ENCODE data around the gene TCF7L2. TPM values are rescaled to one million over a fixed set of nuclear protein-coding genes. Genes with fewer than 3 reads are reported as not detected.

TCF7L2 gene
- total RNA-seq, 4 donors from 2014 or later = 4.0 to 13.2 (median 6.4) TPM

- no peak for DNase-seq
- Histone ChIP-seq H3K4me3 (peak overlapping the region in 1 of 4 donors; percentile 21), H3K27ac (peak overlapping the region in 3 of 4 donors; percentile 26 to 53 (median 31)), H3K4me1 (peaks cover 8 to 55% (median 23%) of the 10 kb centered on the region in 3 donors), H3K27me3 (no peaks in the 10 kb centered on the region), H3K9me3 (no peaks in the 10 kb centered on the region), H3K36me3 (no peaks in the 10 kb centered on the region)
- 43 to 49% methylated on average over 9 to 11 of the region's 15 CpGs for WGBS, 2 donors
- intact Hi-C loops (cut with DNase I) = no loop called here
- no peak for TF ChIP-seq CTCF (IDR thresholded peaks at IDR 0.05)
- no peak for TF ChIP-seq POLR2A (IDR thresholded peaks at IDR 0.05)
Measured at GRCh38 chr10:113027574-113028455, 77.8 kb downstream of the TCF7L2 start.

GRCh38 chr10:113028456-113029440, 78.7 kb downstream of the TCF7L2 start:
- peak overlapping the region in 1 of 4 donors; percentile 21 for H3K4me3 ChIP-seq
- H3K36me3 ChIP-seq = no peaks in the 10 kb centered on the region
- no peak for DNase-seq
- H3K27me3 ChIP-seq = no peaks in the 10 kb centered on the region
- 63 to 69% methylated on average over 9 of the region's 9 CpGs for WGBS, 2 donors
- intact Hi-C loops (cut with DNase I) = no loop called here
- TF ChIP-seq POLR2A (IDR thresholded peaks at IDR 0.05) (no peak), CTCF (IDR thresholded peaks at IDR 0.05) (no peak)
- peak overlapping the region in 3 of 4 donors; percentile 26 to 53 (median 29) for H3K27ac ChIP-seq
- H3K4me1 ChIP-seq = peaks cover 8 to 51% (median 23%) of the 10 kb centered on the region in 3 donors
- H3K9me3 ChIP-seq = no peaks in the 10 kb centered on the region

- WGBS, 2 donors = 50 to 55% methylated on average over 1 of the region's 1 CpG
- DNase-seq = no peak
- Histone ChIP-seq H3K27ac (no peak overlapping the region), H3K27me3 (no peaks in the 10 kb centered on the region), H3K9me3 (no peaks in the 10 kb centered on the region), H3K36me3 (no peaks in the 10 kb centered on the region), H3K4me3 (no peak overlapping the region), H3K4me1 (peaks cover 8 to 54% (median 23%) of the 10 kb centered on the region in 3 donors)
- TF ChIP-seq POLR2A (IDR thresholded peaks at IDR 0.05) (no peak), CTCF (IDR thresholded peaks at IDR 0.05) (no peak)
- intact Hi-C loops (cut with DNase I) = no loop called here
Measured at GRCh38 chr10:113030453-113030852, 80.4 kb downstream of the TCF7L2 start.

- no peak overlapping the region for H3K27ac ChIP-seq
- intact Hi-C loops (cut with DNase I) = no loop called here
- DNase-seq = no peak
- H3K9me3 ChIP-seq = no peaks in the 10 kb centered on the region
- H3K36me3 ChIP-seq = no peaks in the 10 kb centered on the region
- no peaks in the 10 kb centered on the region for H3K27me3 ChIP-seq
- 76 to 80% methylated on average over 1 of the region's 1 CpG for WGBS, 2 donors
- H3K4me3 ChIP-seq = no peak overlapping the region
- H3K4me1 ChIP-seq = peaks cover 8 to 52% (median 23%) of the 10 kb centered on the region in 3 donors
- TF ChIP-seq CTCF (IDR thresholded peaks at IDR 0.05) (no peak), POLR2A (IDR thresholded peaks at IDR 0.05) (no peak)
Measured at GRCh38 chr10:113031147-113031546, 81.1 kb downstream of the TCF7L2 start.
